Measurements from ENCODE around the gene RPL32. TPM values are rescaled to one million over a fixed set of nuclear protein-coding genes. Genes with fewer than 3 reads are reported as not detected.
"Not testable (repeated sequence)": the region's sequence is repeated elsewhere in the genome, so short reads cannot be mapped to it uniquely, and the experiment has no call there.

The RPL32 gene
- total RNA-seq, 1 experiment from 2014 or later: 2,015 TPM

DNA sequence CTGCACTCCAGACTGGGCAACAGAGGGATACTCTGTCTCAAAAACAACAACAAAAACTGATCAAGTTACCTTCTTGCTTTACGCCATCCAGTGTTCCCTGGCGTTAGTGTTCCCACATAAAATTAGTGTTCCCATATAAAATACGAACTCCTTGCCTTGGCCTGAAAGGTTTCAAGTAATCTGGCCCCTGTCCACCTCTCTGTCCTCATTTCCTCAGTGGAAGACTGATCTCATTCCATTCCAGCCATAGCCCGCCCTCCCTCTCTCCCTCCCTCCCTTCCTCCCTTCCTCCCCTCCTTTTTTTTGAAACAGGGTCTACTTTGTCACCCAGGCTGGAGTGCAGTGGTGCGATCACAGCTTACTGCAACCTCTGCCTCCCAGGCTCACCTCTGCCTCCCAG, 47.7 kb downstream of the RPL32 start:
- in situ Hi-C loops (cut with HindIII; ENCODE audit: low sequenced_read_pairs): no loop called here

DNA sequence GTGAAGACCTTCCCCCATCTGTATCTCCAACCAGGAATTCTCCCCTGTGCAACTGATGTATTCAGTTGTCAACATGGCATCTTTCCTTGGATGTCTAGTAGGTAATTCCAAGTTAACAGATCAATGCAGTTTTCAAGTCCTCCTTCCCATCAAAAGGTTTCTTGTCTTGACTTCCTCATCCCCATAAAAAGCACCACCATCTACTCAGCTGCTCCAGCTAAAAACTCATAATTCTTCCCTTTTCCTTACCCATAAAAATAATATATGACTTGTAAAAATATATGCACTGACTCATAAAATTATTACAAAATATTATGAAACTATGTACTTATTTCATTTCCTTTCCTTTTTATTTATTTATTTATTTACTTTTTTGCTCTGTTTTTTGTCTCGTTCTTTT, 49.9 kb downstream of the RPL32 start:
- no peak for DNase-seq (ENCODE audit: low spot score)
- in situ Hi-C loops (cut with HindIII; ENCODE audit: low sequenced_read_pairs): no loop called here

More for the DNA sequence above, 47.7 kb downstream of the RPL32 start:
- DNase-seq (ENCODE audit: low spot score): no peak

DNA sequence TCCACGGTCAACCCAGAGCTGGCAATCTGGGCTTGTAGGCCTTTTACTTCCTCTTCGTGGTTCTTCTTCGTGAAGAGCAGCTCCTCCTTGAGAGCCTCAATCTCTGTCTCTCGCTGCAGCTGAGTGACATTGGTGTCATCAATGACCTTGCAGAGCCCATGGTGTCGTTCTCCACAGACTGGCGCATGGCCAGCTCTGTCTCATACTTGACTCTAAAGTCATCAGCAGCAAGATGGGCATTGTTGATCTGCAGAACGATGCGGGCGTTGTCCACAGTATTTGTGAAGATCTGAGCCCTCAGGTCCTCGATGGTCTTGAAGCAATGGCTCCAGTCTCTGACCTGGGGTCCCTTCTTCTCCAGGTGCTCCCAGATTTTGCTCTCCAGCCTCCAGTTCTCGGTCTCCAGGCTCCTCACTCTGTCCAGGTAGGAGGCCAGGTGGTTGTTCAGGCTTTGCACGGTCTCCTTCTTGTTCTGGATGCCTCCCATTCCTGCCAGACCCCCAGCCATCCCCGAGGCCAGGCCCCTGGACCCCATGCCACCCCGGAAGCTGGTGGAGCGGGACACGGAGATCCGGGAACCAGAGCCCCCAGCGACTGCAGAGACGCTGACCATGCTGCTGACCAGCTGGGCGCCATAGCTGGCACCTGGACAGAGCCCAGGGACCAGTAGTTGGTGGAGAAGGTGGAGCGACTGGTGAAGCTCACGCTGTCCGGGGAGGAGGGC, 53.2 kb downstream of the RPL32 start:
- in situ Hi-C loops (cut with HindIII; ENCODE audit: low sequenced_read_pairs); DNase-seq (ENCODE audit: low spot score): not testable (repeated sequence)

GRCh38 chr3:12787346-12787745, 54.0 kb downstream of the RPL32 start:
- in situ Hi-C loops (cut with HindIII; ENCODE audit: low sequenced_read_pairs): not testable (repeated sequence)
- peak; percentile 66 for DNase-seq (ENCODE audit: low spot score)

DNA sequence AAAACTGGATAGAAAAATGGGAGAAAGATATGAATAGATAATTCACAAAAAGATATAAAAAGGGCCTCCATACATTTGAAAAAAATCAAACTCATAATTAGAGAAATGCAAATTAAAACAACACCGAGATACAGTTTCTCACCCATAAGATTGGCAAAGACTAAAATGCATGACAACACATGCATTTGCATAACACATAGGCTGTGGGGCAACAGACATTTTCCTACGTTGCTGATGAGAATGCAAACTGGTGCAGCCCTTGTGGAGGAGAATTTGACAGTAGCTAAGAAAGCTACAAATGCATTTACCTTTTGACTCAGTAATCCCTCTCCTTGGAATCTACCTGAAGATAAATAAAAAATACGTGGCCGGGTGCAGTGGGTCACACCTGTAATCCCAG, 56.3 kb downstream of the RPL32 start:
- DNase-seq (ENCODE audit: low spot score): no peak
- in situ Hi-C loops (cut with HindIII; ENCODE audit: low sequenced_read_pairs): no loop called here

Other genes with a start within 250 kb of the RPL32 start
- 84.3 and 84.4 TPM in 2 replicates for gene RAF1, start 177.4 kb downstream of the RPL32 start, total RNA-seq (2014; rRNA removed; shearing (Covaris generic))
- gene TMEM40, start 82.3 kb downstream of the RPL32 start, total RNA-seq (2014; rRNA removed; shearing (Covaris generic)): not detected in 2 replicates
- 19.2 and 20.2 TPM in 2 replicates for gene CAND2, start 44.9 kb downstream of the RPL32 start, total RNA-seq (2014; rRNA removed; shearing (Covaris generic))
- gene IQSEC1, start 231.9 kb upstream of the RPL32 start, total RNA-seq (2014; rRNA removed; shearing (Covaris generic)): 6.5 and 10.7 TPM in 2 replicates